Lung (tissue), 12 donors: Measurements from ENCODE around the gene TNS3. TPM values are rescaled to one million over a fixed set of nuclear protein-coding genes. Genes with fewer than 3 reads are reported as not detected.

Source experiments
- ATAC-seq: fragments of 200-7000 bp; cut with Tn5 transposase; one replicate; pipeline ENCODE4 v1.9.1; 2020; ENCODE audit warnings: moderate number of reproducible peaks; ENCODE audit not compliant: insufficient read depth, low FRiP score
- DNase-seq, 3 donors: peaks; one replicate each; pipeline ENCODE4 v3.0.0-alpha.2; 2013 to 2017
- H3K27ac ChIP-seq, 2 donors: one replicate each; pipeline ENCODE4 v1.5.1; 2013; ENCODE audit warnings: mild to moderate bottlenecking in 2 of 2, moderate library complexity in 2 of 2, control low read depth in 1 of 2, inconsistent platforms in 1 of 2, low read depth in 1 of 2, low read length in 1 of 2
- H3K27me3 ChIP-seq, 3 donors: one replicate each; pipeline ENCODE4 v1.5.1; 2013; ENCODE audit warnings: low read length in 2 of 3; ENCODE audit not compliant: control insufficient read depth in 3 of 3, insufficient read depth in 3 of 3
- H3K36me3 ChIP-seq, 4 donors: one replicate each; pipeline ENCODE4 v1.5.1; 2013; ENCODE audit warnings: low read length in 4 of 4, mild to moderate bottlenecking in 1 of 4, moderate library complexity in 1 of 4; ENCODE audit not compliant: control insufficient read depth in 4 of 4, insufficient read depth in 4 of 4
- H3K4me1 ChIP-seq, 5 donors: one replicate each; pipeline ENCODE4 v1.5.1; 2013; ENCODE audit warnings: low read length in 5 of 5, mild to moderate bottlenecking in 2 of 5, moderate library complexity in 1 of 5; ENCODE audit not compliant: control insufficient read depth in 5 of 5, insufficient read depth in 5 of 5
- H3K4me3 ChIP-seq: one replicate; pipeline ENCODE4 v1.5.1; 2013; ENCODE audit warnings: mild to moderate bottlenecking, control low read depth, moderate library complexity
- H3K9ac ChIP-seq, 2 donors: one replicate each; pipeline ENCODE4 v1.5.1; 2013; ENCODE audit warnings: low read length in 2 of 2, control low read depth in 1 of 2; ENCODE audit not compliant: insufficient read depth in 1 of 2
- H3K9me3 ChIP-seq, 4 donors: one replicate each; pipeline ENCODE4 v1.5.1; 2013; ENCODE audit warnings: low read length in 3 of 4, mild to moderate bottlenecking in 1 of 4, moderate library complexity in 1 of 4; ENCODE audit not compliant: control insufficient read depth in 4 of 4, insufficient read depth in 3 of 4
- WGBS, 2 donors: extraction: QIAGEN DNeasy Blood & Tissue Kit; methylation state at CpG; one replicate each; pipeline ENCODE4 v1.1.7; 2013; 5-methylcytosine and 5-hydroxymethylcytosine counted together
- polyA plus RNA-seq, 2 donors: library from polyadenylated mRNA; stranded (reverse); fragments of 200-250 nt; gene quantifications; one replicate each; pipeline ENCODE4 v1.2.1, GENCODE V29; 2013
- total RNA-seq, 2 donors: library from RNA; depleted of rRNA in 1 of 2; stranded (reverse); fragments of >200 nt in 1 of 2; gene quantifications; one replicate each; pipeline ENCODE4 v1.2.1, GENCODE V29; 2014 to 2021
- TF ChIP-seq, protein P1 (sequence below): IDR thresholded peaks from 2 replicates; pipeline ENCODE4 v1.5.1; 2012; ENCODE audit warnings: mild to moderate bottlenecking; ENCODE audit errors: control extremely low read depth, extremely low read depth
- donor health status: control.
- donor health status: control.
- donor health status: Bipolar disorder and iron deficiency.
- donor health status: healthy.
- donor health status: DM: yes; HTN: yes; CAD: no.

Gene TNS3
- total and polyA plus RNA-seq, 4 donors, result 23.8 to 140 (median 85.7) TPM

DNA sequence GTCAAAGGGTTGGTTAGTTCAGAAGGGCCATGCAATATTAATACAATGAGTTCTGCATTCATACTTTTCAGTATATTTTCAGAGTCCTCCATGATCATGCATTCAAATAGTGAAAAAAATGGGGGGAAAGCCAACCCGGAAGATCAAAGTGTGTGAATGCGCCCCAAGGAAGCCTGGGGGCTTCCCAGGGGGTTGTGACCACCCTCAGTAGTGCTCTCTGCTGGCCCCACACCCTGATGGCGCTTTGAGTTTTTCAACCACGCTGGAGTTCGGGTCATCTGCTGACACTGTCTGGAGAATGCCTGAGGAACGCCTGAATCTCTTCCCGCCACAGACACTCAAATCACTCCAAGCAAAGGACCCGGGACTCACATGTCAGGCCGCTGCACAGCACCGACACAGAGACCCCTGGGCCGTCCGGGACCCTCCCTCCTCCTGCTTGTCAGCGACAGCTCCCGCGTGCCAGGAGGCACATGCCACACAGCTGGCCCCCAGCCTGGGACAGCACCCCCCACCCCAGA lies 1.0 kb downstream of the TNS3 start:
- H3K27ac ChIP-seq, result peak overlapping the region in 1 of 2 donors; percentile 79
- H3K4me3 ChIP-seq, result peak overlapping the region; percentile 29
- ATAC-seq (no peak), DNase-seq (peak; percentile 53 to 68 (median 68))
- 3 to 5% methylated on average over 15 of the region's 15 CpGs for WGBS, 2 donors
- TF ChIP-seq, protein P1, sequence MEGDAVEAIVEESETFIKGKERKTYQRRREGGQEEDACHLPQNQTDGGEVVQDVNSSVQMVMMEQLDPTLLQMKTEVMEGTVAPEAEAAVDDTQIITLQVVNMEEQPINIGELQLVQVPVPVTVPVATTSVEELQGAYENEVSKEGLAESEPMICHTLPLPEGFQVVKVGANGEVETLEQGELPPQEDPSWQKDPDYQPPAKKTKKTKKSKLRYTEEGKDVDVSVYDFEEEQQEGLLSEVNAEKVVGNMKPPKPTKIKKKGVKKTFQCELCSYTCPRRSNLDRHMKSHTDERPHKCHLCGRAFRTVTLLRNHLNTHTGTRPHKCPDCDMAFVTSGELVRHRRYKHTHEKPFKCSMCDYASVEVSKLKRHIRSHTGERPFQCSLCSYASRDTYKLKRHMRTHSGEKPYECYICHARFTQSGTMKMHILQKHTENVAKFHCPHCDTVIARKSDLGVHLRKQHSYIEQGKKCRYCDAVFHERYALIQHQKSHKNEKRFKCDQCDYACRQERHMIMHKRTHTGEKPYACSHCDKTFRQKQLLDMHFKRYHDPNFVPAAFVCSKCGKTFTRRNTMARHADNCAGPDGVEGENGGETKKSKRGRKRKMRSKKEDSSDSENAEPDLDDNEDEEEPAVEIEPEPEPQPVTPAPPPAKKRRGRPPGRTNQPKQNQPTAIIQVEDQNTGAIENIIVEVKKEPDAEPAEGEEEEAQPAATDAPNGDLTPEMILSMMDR, result no peak
- H3K27me3 ChIP-seq, result no peaks in the 10 kb centered on the region
- H3K9me3 ChIP-seq, result no peaks in the 10 kb centered on the region
- peak overlapping the region; percentile 19 to 67 for H3K9ac ChIP-seq
- H3K4me1 ChIP-seq, result peaks cover 0 to 67% (median 47%) of the 10 kb centered on the region in 5 donors
- H3K36me3 ChIP-seq, result no peaks in the 10 kb centered on the region

DNA sequence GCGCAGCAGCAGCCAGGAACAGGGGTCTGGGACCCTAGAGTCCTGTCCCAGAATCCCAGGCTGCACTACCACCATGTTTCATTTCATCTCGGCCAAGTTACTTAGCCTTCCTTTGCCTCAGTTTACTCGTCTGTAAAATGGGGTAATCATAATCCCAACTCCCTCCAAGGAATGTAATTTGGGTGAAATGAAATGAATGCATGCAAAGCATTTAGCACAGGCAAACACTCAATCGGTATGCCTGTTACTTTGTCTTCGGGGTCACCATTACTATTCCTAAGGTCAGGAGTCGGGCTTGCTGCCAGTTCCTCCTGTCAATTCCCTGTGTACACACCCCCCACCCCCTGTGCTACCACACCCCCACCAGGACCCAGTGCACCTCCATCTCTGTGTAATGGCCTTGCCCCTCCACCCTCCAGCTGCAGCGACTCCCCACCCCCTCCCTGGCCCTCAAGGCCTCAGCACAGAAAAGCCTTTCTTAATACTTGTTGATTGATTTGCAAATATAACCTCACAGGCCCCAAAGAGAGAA lies 1.7 kb downstream of the TNS3 start:
- TF ChIP-seq, protein P1, result no peak

DNA sequence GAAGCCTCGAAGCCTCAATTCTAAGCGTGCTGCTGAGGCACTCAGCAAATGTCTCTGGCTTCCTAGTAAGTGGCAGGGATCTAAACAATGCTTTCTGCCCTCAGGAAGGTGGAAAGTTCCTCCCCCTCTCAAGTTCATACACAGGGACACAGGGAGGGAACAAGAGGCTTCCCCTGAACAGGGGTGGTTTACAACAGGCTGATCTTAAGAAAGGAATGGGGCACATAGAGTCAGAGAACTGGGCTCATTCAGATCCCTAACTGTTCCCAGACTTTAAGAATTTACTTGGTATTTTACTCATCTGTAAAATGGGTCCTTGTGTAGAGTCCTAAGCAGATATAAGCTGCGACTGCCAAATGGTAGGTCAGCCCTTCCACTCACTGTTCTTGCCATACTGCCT lies 2.5 kb downstream of the TNS3 start:
- H3K4me1 ChIP-seq, result peaks cover 0 to 74% (median 56%) of the 10 kb centered on the region in 5 donors
- TF ChIP-seq, protein P1, result no peak
- no peak for DNase-seq
- H3K27me3 ChIP-seq, result no peaks in the 10 kb centered on the region
- WGBS, 2 donors, result 59 to 66% methylated on average over 3 of the region's 3 CpGs
- H3K9me3 ChIP-seq, result no peaks in the 10 kb centered on the region
- ATAC-seq, result no peak
- H3K9ac ChIP-seq, result peak overlapping the region in 1 of 2 donors; percentile 29
- peak overlapping the region in 1 of 2 donors; percentile 71 for H3K27ac ChIP-seq
- no peak overlapping the region for H3K4me3 ChIP-seq
- H3K36me3 ChIP-seq, result no peaks in the 10 kb centered on the region

More for the DNA sequence above, 1.7 kb downstream of the TNS3 start:
- peak; percentile 59 to 62 (median 59) for DNase-seq
- WGBS, 2 donors, result 47 to 58% methylated on average over 7 of the region's 7 CpGs
- peaks cover 0 to 70% (median 49%) of the 10 kb centered on the region in 5 donors for H3K4me1 ChIP-seq
- H3K27me3 ChIP-seq, result no peaks in the 10 kb centered on the region
- H3K27ac ChIP-seq, result no peak overlapping the region
- H3K4me3 ChIP-seq, result no peak overlapping the region
- ATAC-seq, result no peak
- H3K9me3 ChIP-seq, result no peaks in the 10 kb centered on the region
- H3K9ac ChIP-seq, result peak overlapping the region; percentile 19 to 67
- no peaks in the 10 kb centered on the region for H3K36me3 ChIP-seq
